Femur (tissue), 1 donor: Measurements from ENCODE around the gene MAD2L1BP.

ENCODE experiments used
- DNase-seq: peaks from one replicate; pipeline ENCODE4 v3.0.0-alpha.2; 2017

The MAD2L1BP gene

GRCh38 chr6:43667245-43668150 is 31.9 kb downstream of the MAD2L1BP start:
- DNase-seq: peak; percentile 90

GRCh38 chr6:43668151-43669028 is 32.8 kb downstream of the MAD2L1BP start:
- DNase-seq: peak; percentile 62

GRCh38 chr6:43669050-43669921 is 33.6 kb downstream of the MAD2L1BP start:
- DNase-seq: peak; percentile 84

- no peak for DNase-seq
Observed at GRCh38 chr6:43669922-43670622, 34.4 kb downstream of the MAD2L1BP start.

- DNase-seq: no peak
Observed at GRCh38 chr6:43670623-43670986, 35.0 kb downstream of the MAD2L1BP start.

- no peak for DNase-seq
Observed at GRCh38 chr6:43671011-43671800, 35.6 kb downstream of the MAD2L1BP start.

- no peak for DNase-seq
Observed at GRCh38 chr6:43671801-43672690, 36.4 kb downstream of the MAD2L1BP start.

GRCh38 chr6:43673444-43674084 is 37.9 kb downstream of the MAD2L1BP start:
- peak; percentile 60 for DNase-seq

- DNase-seq: no peak
Observed at GRCh38 chr6:43674291-43674690, 38.7 kb downstream of the MAD2L1BP start.

- no peak for DNase-seq
Observed at GRCh38 chr6:43674921-43675320, 39.3 kb downstream of the MAD2L1BP start.

- no peak for DNase-seq
Observed at GRCh38 chr6:43676962-43677606, 41.4 kb downstream of the MAD2L1BP start.

- no peak for DNase-seq
Observed at GRCh38 chr6:43677759-43678158, 42.1 kb downstream of the MAD2L1BP start.

- DNase-seq: no peak
Observed at GRCh38 chr6:43678341-43678740, 42.7 kb downstream of the MAD2L1BP start.

- DNase-seq: no peak
Observed at GRCh38 chr6:43679057-43679456, 43.4 kb downstream of the MAD2L1BP start.

GRCh38 chr6:43680308-43681200 is 44.9 kb downstream of the MAD2L1BP start:
- peak; percentile 51 for DNase-seq

GRCh38 chr6:43681303-43681702 is 45.7 kb downstream of the MAD2L1BP start:
- no peak for DNase-seq

- no peak for DNase-seq
Observed at GRCh38 chr6:43682724-43683429, 47.2 kb downstream of the MAD2L1BP start.
